Midbrain (tissue), 1 donor: ENCODE measurements around the gene ARHGAP26.

Experiments used
- DNase-seq: peaks from one replicate; lab custom pipeline; 2025; lab: John Stamatoyannopoulos, UW

ARHGAP26 gene

GRCh38 chr5:143222287-143223231 is 452.4 kb downstream of the ARHGAP26 start:
- no peak for DNase-seq

- no peak for DNase-seq
Observed at GRCh38 chr5:143224672-143225071, 454.5 kb downstream of the ARHGAP26 start.

DNA sequence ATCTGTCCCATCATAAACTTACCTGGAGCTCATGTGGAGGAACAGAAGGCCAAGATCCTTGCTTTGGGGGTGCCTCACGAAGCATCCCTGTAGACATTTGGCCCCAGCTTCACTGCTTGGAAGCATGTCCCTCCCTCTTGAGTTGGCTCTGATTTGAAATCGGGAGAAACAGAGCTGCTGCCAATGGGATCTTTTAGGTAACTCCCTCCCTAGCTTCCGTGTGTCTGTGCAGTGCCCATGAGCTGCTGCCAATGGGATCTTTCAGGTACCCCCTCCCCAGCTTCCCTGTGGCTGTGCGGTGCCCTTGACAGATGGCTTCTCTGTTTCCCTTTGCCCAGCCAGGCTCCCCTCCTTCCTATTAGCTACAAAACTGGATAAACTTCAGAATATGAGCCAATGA is 455.3 kb downstream of the ARHGAP26 start:
- DNase-seq = no peak

DNA sequence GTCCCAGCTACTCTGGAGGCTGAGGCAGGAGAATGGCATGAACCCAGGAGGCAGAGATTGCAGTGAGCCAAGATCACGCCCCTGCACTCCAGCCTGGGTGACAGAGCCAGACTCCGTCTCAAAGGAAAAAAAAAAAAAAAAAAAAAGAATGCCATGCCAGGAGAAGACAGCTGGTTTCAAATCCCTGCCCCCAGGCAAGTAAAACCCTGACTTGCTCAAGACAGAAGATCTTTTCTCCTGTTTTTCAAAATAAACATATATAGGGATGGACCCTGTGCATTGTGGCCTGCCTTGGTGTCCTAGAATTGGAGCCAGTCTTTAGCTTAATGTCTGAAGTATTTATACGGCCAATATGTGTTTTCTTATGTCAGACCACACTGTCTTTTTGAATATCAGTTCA is 456.2 kb downstream of the ARHGAP26 start:
- DNase-seq = no peak

GRCh38 chr5:143226872-143227271 is 456.7 kb downstream of the ARHGAP26 start:
- no peak for DNase-seq

- no peak for DNase-seq
Observed at GRCh38 chr5:143227301-143227700, 457.1 kb downstream of the ARHGAP26 start.

GRCh38 chr5:143228597-143229293 is 458.6 kb downstream of the ARHGAP26 start:
- no peak for DNase-seq

DNA sequence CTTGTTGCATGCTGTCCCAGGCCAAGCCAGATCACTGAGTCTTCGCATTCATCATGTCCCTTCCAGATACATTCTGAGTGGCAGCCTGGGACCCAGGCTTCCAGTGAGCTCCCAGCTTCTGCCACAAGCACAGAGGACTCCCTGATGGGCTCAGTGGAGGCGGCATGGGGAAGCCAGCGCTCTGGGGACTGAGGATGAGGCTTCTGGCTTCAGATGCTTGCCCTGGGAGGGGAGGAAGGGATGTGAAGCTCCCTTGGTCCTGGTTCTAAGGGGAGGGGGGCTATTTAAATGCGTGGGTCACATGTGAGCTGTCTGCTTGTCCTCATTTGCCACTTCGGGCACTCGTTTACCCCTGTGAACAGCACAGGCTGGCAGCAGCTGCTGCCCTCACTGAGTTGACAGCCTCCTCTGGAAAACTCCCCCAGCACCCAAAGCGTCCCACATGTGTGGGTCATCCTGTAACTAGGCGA is 459.3 kb downstream of the ARHGAP26 start:
- no peak for DNase-seq

- no peak for DNase-seq
Observed at GRCh38 chr5:143229896-143230675, 459.9 kb downstream of the ARHGAP26 start.

DNA sequence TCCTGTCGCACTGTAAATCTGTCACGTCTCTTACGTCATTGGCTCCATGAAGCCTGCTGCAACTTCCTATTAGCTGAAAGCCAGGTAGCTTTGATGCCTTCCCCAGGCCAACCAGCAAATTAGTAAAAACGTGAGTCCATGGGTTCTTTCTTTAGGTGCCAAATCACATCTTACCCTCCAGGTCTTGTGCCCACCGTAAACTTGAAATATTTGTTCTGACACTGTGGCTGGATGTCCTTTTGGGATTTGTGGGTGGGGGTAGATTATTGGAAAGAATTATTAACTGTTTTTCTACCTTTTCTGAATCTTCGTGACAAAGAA is 460.5 kb downstream of the ARHGAP26 start:
- DNase-seq = no peak

- no peak for DNase-seq
Observed at GRCh38 chr5:143231416-143231815, 461.2 kb downstream of the ARHGAP26 start.

DNA sequence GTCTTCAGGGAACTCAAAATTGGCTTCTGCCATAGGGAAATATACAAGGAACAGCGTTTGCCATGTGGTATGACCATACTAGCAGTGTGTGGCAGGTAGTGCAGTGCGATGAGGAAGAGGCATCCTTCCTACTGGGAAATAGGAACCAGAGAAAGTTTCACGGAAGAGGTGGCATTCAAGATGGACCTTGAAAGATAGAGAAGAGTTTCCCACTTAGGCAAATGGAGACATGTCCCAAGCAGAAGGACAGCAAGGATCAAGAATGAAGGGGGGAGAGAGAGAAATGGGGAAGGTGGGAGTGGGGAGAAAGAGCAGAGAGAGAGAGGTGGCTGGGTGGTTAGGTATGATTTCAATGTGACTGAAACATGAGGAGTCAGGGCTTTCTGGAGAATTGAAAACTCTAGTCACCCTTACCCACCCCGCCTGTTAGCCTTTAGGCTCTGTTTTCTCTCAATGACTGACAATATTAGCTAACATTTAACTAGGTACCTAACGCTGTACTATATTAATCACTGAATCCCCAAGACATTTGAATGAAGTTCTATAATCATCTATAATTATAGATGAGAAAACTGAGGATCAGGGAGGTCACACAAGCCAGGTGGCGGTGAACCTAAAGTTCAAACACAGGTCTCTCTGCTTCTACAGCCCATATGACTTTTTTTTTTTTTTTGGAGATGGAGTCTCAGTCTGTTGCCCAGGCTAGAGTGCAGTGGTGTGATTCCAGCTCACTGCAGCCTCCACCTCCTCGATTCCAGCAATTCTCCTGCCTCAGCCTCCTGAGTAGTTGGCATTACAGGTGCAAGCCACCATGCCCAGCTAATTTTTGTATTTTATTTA is 462.0 kb downstream of the ARHGAP26 start:
- DNase-seq = no peak

DNA sequence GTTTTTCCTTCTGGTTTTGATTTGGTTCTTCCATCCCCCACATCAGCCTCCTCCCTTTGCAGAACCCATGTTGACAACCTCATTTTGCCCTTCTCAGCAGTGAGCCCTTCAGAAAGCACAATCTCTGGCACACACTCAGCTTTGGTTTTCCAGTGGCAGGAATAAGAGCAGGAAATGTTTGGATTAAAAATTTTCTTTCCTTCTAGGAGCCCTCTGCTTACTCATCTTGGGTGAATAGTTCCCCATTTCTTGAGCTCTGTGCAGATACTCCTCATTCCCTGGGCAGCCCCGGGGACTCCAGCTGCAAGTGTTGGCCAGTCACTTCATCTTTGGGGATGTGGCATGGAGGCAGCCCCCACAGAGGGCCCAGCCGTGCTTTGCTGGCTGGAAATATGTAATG is 462.9 kb downstream of the ARHGAP26 start:
- no peak for DNase-seq

DNA sequence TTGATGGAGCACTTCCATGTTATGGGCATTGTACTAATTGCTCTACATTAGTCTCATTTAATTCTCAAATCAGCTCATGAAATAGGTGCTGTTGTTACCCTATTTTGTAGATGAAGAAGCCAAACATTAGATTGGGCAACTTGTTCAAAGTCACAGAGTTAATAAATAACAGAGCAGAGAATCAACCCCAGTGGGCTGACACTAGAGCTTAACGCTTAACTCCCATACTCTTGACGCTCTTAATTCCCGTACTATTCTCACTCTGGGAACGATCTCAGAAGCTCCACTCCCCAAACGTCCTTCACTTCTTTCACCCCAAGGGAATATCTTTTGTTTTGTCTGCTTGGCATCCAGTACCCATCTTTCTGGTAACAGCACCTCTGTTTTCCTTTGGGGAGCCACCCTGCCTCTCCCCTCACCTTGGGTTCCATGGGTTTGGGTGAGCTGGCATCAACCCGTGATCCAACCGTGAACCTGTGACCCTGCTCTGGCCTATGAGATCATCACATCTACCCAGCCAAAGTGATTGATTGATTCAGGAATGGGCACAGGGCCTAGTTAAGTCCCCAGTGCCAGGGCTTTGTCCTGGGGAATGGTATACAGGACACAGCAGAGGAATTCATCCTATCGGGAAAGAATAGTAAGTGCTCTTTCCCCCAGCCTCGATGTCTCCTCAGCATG is 464.1 kb downstream of the ARHGAP26 start:
- DNase-seq = no peak

DNA sequence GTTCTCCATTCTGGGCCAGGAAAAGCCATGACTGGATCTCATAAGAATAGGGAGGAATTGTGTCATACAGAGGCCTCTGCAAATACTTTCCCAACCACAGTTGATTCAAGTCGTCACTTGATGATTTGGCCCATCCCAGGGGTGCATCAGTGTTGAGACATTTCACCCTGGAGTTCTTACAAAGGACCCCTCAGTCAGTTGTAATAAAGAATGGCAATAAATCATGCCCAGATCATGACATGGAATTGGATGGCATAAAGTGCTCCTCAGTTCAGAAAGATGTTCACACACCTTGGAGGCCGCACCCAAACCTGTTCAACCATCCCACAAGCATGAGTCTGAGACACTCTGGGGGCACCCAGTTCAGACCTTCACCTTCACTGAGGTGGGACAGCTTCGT is 465.2 kb downstream of the ARHGAP26 start:
- no peak for DNase-seq

DNA sequence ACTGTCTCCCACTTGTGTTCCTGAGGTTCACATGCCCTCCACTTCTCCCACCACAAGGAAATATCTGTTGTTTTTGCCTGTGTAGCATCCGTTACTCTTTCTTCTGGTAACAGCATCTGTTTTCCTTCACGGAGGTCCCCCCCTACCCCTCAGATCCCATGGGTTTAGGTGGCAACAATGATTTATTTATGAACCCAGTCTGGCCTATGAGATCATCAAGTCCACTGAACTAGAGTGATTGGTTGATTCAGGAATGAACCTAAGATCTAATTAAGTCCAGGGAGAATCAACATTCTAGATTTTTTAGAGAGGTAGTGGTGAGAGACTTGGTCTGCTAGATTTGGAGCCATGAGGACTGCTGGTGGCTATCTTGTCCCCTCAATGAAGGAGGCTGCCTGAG is 466.5 kb downstream of the ARHGAP26 start:
- no peak for DNase-seq

DNA sequence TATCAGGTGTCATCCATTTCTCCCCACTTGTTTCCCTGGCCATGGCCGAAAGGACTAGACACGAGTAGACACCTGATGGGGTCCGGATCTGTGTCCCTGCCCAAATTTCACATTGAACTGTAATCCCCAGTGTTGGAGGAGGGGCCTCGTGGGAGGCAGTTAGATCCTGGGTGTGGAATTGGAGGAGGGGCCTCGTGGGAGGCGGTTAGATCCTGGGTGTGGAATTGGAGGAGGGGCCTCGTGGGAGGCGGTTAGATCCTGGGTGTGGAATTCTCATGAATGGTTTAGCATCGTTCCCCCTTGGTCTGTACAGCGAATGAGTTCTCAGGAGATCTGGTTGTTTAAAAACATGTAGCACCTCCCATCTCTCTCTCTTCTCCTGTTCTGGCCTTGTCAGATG is 467.5 kb downstream of the ARHGAP26 start:
- DNase-seq = no peak

- no peak for DNase-seq
Observed at GRCh38 chr5:143238620-143239019, 468.4 kb downstream of the ARHGAP26 start.

- DNase-seq = no peak
Observed at GRCh38 chr5:143239882-143240518, 469.8 kb downstream of the ARHGAP26 start.

GRCh38 chr5:143241892-143242291 is 471.7 kb downstream of the ARHGAP26 start:
- no peak for DNase-seq
